Measurements from ENCODE around the gene SVEP1. TPM values are rescaled to one million over a fixed set of nuclear protein-coding genes. Genes with fewer than 3 reads are reported as not detected.

SVEP1 gene
- total and polyA plus RNA-seq, 10 donors: 0.98 to 44.9 (median 25.8) TPM

DNA sequence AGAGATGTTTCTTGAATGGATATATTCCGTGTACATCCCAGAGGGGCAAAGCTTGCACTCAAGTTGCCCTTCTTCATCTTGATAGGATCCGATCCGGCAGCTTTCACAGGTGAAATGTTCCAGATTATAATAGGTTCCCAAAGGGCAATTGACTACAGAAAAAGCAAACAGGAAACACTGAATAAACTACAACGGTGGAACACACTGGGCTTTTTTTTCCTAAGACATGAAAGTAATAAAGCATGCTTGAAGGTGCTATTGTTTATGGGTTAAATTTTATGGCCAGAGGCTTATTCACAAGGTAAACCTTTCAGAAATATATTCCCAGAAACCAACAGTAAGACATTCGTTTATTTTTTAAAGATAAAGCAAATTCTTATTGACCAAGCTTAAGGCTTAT is 110.6 kb downstream of the SVEP1 start:
- DNase-seq: no peak
- Histone ChIP-seq H3K4me1 (no peaks in the 10 kb centered on the region), H3K36me3 (no peaks in the 10 kb centered on the region), H3K4me3 (no peak overlapping the region), H3K9me3 (no peaks in the 10 kb centered on the region), H3K27ac (no peak overlapping the region), H3K27me3 (replicated peaks in 1 of 7) (no peaks in the 10 kb centered on the region)
- intact Hi-C loops (cut with DNase I; ENCODE audit: low total_unique reads): no loop called here
- no peak for TF ChIP-seq POLR2AphosphoS5 (IDR thresholded peaks at IDR 0.05)
- 63 to 72% (median 69%) methylated on average over 5 of the region's 5 CpGs for WGBS, 5 donors

DNA sequence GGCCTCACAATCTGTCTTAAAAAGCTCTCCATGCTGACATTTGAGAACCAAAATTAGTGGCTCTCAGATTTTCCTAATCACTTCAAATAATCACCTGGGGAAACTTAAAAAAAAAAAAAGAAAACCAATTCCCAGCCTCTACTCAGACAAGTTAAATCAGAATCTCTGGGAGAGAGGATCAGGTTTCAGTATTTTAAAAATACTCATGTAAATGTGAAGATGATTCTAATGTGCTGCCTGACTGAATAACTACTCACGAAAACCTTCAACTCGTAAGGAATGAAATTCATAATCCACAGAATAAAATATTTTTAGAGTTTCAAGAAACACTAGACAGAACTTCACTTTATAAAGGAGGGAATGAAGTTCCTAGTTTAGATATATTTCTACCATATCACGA is 114.4 kb downstream of the SVEP1 start:
- intact Hi-C loops (cut with DNase I; ENCODE audit: low total_unique reads): no loop called here

DNA sequence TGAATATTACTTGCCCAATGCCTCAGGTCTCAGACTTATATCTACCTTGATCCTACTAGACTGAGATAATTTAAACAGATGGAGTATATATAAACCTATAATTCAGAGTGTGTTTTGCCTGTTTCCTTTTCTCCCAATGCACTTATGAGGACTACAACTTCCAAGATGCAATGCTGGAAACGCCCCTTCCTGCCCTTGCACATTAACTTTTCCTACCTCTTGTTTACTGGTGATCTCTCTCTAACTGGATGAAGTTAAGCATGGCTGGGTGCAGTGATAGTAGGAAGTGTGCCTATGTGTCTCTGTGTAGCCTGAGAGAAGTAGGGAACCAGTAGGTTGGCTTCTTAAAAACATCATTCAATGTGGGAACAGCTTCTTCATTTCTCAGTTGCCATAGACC is 115.2 kb downstream of the SVEP1 start:
- 79 to 93% (median 80%) methylated on average over 1 of the region's 1 CpG for WGBS, 5 donors
- TF ChIP-seq, protein P1, sequence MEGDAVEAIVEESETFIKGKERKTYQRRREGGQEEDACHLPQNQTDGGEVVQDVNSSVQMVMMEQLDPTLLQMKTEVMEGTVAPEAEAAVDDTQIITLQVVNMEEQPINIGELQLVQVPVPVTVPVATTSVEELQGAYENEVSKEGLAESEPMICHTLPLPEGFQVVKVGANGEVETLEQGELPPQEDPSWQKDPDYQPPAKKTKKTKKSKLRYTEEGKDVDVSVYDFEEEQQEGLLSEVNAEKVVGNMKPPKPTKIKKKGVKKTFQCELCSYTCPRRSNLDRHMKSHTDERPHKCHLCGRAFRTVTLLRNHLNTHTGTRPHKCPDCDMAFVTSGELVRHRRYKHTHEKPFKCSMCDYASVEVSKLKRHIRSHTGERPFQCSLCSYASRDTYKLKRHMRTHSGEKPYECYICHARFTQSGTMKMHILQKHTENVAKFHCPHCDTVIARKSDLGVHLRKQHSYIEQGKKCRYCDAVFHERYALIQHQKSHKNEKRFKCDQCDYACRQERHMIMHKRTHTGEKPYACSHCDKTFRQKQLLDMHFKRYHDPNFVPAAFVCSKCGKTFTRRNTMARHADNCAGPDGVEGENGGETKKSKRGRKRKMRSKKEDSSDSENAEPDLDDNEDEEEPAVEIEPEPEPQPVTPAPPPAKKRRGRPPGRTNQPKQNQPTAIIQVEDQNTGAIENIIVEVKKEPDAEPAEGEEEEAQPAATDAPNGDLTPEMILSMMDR (IDR thresholded peaks at IDR 0.05 in 8 of 11, conservative IDR thresholded peaks at IDR 0.05 in 3 of 11): no peak
- no peak for TF ChIP-seq POLR2A (IDR thresholded peaks at IDR 0.05)
- no peak for TF ChIP-seq POLR2AphosphoS5 (IDR thresholded peaks at IDR 0.05)
- Histone ChIP-seq H3K27ac (no peak overlapping the region), H3K9me3 (no peaks in the 10 kb centered on the region), H3K36me3 (no peaks in the 10 kb centered on the region), H3K4me1 (no peaks in the 10 kb centered on the region), H3K27me3 (replicated peaks in 1 of 7) (no peaks in the 10 kb centered on the region), H3K4me3 (no peak overlapping the region)
- intact Hi-C loops (cut with DNase I; ENCODE audit: low total_unique reads): no loop called here
- DNase-seq: no peak

More for the DNA sequence above, 114.4 kb downstream of the SVEP1 start:
- no peak for TF ChIP-seq POLR2AphosphoS5 (IDR thresholded peaks at IDR 0.05)
- TF ChIP-seq, protein P1 (IDR thresholded peaks at IDR 0.05 in 8 of 11, conservative IDR thresholded peaks at IDR 0.05 in 3 of 11): no peak
- no peak for TF ChIP-seq POLR2A (IDR thresholded peaks at IDR 0.05)
- Histone ChIP-seq H3K27me3 (replicated peaks in 1 of 7) (no peaks in the 10 kb centered on the region), H3K36me3 (no peaks in the 10 kb centered on the region), H3K4me3 (no peak overlapping the region), H3K27ac (no peak overlapping the region), H3K4me1 (no peaks in the 10 kb centered on the region), H3K9me3 (no peaks in the 10 kb centered on the region)
- WGBS, 5 donors: 76 to 96% (median 91%) methylated on average over 3 of the region's 3 CpGs
- DNase-seq: no peak

DNA sequence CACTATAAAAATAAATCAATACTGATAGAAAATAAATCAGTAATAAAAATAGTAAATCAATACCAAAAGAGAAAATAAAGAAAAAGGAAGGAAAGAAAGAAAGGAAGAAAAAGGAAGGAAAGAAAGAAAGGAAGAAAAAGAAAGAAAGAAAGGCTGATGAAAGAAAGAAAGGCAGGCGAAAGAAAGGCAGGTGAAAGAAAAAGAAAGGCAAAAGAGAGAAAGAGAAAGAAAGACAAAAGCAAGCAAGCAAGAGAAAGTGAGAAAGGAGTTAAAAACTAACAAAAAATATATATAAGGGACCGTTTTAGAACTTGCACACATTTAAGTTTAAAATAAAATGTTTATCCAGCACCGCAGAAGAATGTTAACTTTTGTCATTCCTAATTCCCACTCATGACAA is 116.0 kb downstream of the SVEP1 start:
- H3K27me3 ChIP-seq (replicated peaks in 1 of 7): no peaks in the 10 kb centered on the region
- H3K27ac ChIP-seq: no peak overlapping the region
- no peak for DNase-seq
- intact Hi-C loops (cut with DNase I; ENCODE audit: low total_unique reads): no loop called here
- H3K36me3 ChIP-seq: no peaks in the 10 kb centered on the region
- 65 to 71% (median 65%) methylated on average over 3 of the region's 3 CpGs for WGBS, 5 donors
- TF ChIP-seq, protein P1 (IDR thresholded peaks at IDR 0.05 in 8 of 11, conservative IDR thresholded peaks at IDR 0.05 in 3 of 11): no peak
- TF ChIP-seq POLR2A (IDR thresholded peaks at IDR 0.05): no peak
- no peak for TF ChIP-seq POLR2AphosphoS5 (IDR thresholded peaks at IDR 0.05)
- H3K4me3 ChIP-seq: no peak overlapping the region
- no peaks in the 10 kb centered on the region for H3K9me3 ChIP-seq
- H3K4me1 ChIP-seq: no peaks in the 10 kb centered on the region

DNA sequence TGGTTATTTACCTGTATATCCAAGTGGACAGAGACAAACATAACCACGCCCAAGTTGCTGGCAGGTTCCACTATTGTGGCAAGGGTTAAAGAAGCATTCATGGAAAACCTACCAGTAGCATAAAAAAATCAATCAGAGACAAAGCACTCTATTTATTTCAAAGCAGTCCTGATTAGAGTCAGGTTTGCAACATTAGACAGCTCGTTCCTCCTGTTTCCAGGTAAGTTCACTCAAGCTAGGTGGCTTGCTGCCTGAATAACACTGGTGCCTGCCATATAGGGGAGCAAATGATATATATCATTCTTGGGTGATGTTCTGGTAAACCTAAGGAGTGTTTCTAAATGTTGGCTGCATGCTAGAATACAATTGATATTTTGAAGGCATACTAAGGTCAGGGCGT is 122.3 kb downstream of the SVEP1 start:
- TF ChIP-seq POLR2A (IDR thresholded peaks at IDR 0.05): no peak
- no peak for TF ChIP-seq POLR2AphosphoS5 (IDR thresholded peaks at IDR 0.05)
- TF ChIP-seq, protein P1 (IDR thresholded peaks at IDR 0.05 in 8 of 11, conservative IDR thresholded peaks at IDR 0.05 in 3 of 11): no peak
- Histone ChIP-seq H3K4me3 (no peak overlapping the region), H3K27me3 (replicated peaks in 1 of 7) (no peaks in the 10 kb centered on the region), H3K9me3 (no peaks in the 10 kb centered on the region), H3K27ac (no peak overlapping the region), H3K4me1 (no peaks in the 10 kb centered on the region), H3K36me3 (no peaks in the 10 kb centered on the region)
- intact Hi-C loops (cut with DNase I; ENCODE audit: low total_unique reads): no loop called here
- WGBS, 5 donors: 73 to 88% (median 86%) methylated on average over 3 of the region's 3 CpGs
- DNase-seq: no peak
